ENCODE measurements around the gene WDFY3.

DNA sequence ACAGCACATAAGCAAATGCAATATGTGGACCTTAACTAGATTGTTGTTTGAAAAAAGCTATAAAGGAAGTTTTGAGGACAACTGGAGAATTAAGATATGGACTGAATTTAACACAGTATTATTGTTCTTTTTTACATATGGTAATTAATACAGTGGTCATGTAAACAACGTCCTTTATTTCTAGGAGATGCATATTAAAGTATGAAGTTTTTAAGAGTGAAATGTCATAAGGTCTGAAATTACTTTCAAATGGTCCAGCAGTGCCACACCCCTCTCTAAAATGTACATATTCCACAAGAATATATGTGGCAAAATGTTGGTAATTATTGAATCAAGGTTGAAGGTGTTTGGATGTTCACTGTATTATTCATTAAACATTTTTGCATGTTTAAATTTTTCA lies 40.9 kb downstream of the WDFY3 start:
- TF ChIP-seq LARP7 (IDR thresholded peaks at IDR 0.05) (no peak), ZNF76 (CRISPR knock-in tag; IDR thresholded peaks at IDR 0.05; ENCODE audit: borderline replicate concordance) (no peak)
